Endothelial cell (in vitro differentiated cells): Measurements from ENCODE around the gene CHD6. TPM values are rescaled to one million over a fixed set of nuclear protein-coding genes. Genes with fewer than 3 reads are reported as not detected.

ENCODE experiments used
- DNase-seq: peaks from one replicate; pipeline ENCODE4 v3.0.0; 2021; ENCODE audit warnings: low spot score
- H3K27ac Mint-ChIP-seq: one replicate; pipeline ENCODE4 v1.8.0; 2021; ENCODE audit warnings: mixed read lengths, inconsistent platforms; ENCODE audit not compliant: unreplicated experiment
- H3K27me3 Mint-ChIP-seq: one replicate; pipeline ENCODE4 v1.8.0; 2021; ENCODE audit warnings: mild to moderate bottlenecking, moderate library complexity, mixed read lengths, inconsistent platforms; ENCODE audit not compliant: unreplicated experiment
- H3K36me3 Mint-ChIP-seq: one replicate; pipeline ENCODE4 v1.8.0; 2021; ENCODE audit warnings: mild to moderate bottlenecking, low read depth, mixed read lengths, inconsistent platforms; ENCODE audit not compliant: unreplicated experiment
- H3K4me1 Mint-ChIP-seq: one replicate; pipeline ENCODE4 v1.8.0; 2021; ENCODE audit warnings: mild to moderate bottlenecking, mixed read lengths, inconsistent platforms; ENCODE audit not compliant: unreplicated experiment
- H3K4me3 Mint-ChIP-seq: one replicate; pipeline ENCODE4 v1.8.0; 2021; ENCODE audit warnings: mild to moderate bottlenecking, mixed read lengths, inconsistent platforms; ENCODE audit not compliant: unreplicated experiment
- H3K9me3 Mint-ChIP-seq: one replicate; pipeline ENCODE4 v1.8.0; 2021; ENCODE audit warnings: mixed read lengths, inconsistent platforms; ENCODE audit not compliant: unreplicated experiment
- total RNA-seq: library from RNA; stranded (reverse); fragmentation: NEBNext Ultra II Directional; extraction: Animal tissue kit (Norgen Biotek cat#: 25700); gene quantifications from one replicate; pipeline ENCODE4 v1.2.1, GENCODE V29; 2021; ENCODE audit not compliant: unreplicated experiment
- TF ChIP-seq, protein P1 (sequence below): fragments of 200-600 bp; sonication (generic); IDR thresholded peaks from one replicate; pipeline ENCODE4 v1.5.0; 2021; ENCODE audit warnings: antibody characterized with exemption; ENCODE audit not compliant: unreplicated experiment

CHD6 gene
- total RNA-seq, 1 donor from 2014 or later, result 71.8 TPM

DNA sequence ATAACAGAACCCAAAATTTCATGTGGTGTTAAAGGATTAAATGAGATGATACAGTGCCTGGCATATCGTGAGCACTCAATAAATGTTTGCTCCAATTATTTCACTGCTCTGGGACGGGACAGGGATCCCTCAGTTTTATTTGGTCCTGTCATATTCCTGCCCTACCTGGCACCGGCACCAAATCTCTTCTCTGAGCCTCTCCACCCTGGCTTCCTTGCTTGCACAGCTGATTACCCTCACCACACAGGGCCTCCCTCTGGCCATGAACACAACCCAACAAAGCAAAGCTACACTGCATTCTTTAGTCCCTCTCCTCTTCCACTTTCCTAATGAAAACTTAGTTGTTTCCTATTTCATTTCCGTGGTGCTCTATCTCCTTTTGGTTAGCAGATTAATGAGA is 16.4 kb downstream of the CHD6 start:
- no peak for DNase-seq
- H3K27me3 Mint-ChIP-seq, result peaks cover 2% of the 10 kb centered on the region
- H3K27ac Mint-ChIP-seq, result no peak overlapping the region
- H3K9me3 Mint-ChIP-seq, result peaks cover 37% of the 10 kb centered on the region
- TF ChIP-seq, protein P1, sequence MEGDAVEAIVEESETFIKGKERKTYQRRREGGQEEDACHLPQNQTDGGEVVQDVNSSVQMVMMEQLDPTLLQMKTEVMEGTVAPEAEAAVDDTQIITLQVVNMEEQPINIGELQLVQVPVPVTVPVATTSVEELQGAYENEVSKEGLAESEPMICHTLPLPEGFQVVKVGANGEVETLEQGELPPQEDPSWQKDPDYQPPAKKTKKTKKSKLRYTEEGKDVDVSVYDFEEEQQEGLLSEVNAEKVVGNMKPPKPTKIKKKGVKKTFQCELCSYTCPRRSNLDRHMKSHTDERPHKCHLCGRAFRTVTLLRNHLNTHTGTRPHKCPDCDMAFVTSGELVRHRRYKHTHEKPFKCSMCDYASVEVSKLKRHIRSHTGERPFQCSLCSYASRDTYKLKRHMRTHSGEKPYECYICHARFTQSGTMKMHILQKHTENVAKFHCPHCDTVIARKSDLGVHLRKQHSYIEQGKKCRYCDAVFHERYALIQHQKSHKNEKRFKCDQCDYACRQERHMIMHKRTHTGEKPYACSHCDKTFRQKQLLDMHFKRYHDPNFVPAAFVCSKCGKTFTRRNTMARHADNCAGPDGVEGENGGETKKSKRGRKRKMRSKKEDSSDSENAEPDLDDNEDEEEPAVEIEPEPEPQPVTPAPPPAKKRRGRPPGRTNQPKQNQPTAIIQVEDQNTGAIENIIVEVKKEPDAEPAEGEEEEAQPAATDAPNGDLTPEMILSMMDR, result no peak
- H3K4me3 Mint-ChIP-seq, result no peak overlapping the region
- H3K4me1 Mint-ChIP-seq, result no peaks in the 10 kb centered on the region
- H3K36me3 Mint-ChIP-seq, result peaks cover 19% of the 10 kb centered on the region

DNA sequence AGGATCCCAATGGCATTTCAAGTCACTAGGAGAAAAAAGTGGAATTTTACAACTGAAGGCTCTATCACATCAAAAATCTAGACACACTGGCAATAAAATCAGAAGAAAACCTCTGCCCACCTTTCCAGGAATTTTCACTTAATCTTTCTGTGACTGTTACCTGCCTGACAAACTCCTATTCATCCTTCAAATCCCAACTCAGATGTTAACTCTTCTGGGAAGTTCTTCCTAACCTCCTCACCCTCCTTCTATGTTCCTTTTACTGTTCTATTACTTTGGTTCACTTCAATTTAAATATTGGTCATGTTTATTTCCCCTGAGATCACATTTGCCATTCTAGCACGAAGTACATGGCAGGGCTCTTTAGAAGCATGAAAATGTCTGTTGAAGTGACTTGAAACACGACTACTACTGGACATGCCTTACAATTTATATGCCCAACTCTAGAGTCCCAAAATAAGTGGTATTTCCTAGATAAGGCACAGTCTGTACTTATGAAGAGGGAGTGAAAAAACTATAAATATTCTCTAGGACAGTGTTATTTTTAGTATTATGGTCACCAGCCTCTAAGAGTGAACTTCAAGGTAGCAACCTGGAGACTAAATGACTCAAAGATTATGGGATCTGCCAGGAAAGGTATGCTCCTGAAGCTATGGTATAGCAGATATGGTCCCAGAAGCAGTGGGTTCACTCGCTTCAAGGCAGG is 17.1 kb downstream of the CHD6 start:
- peaks cover 2% of the 10 kb centered on the region for H3K27me3 Mint-ChIP-seq
- peaks cover 37% of the 10 kb centered on the region for H3K9me3 Mint-ChIP-seq
- H3K36me3 Mint-ChIP-seq, result peaks cover 24% of the 10 kb centered on the region
- TF ChIP-seq, protein P1, result no peak
- H3K4me1 Mint-ChIP-seq, result no peaks in the 10 kb centered on the region
- H3K27ac Mint-ChIP-seq, result no peak overlapping the region
- no peak overlapping the region for H3K4me3 Mint-ChIP-seq
- no peak for DNase-seq

DNA sequence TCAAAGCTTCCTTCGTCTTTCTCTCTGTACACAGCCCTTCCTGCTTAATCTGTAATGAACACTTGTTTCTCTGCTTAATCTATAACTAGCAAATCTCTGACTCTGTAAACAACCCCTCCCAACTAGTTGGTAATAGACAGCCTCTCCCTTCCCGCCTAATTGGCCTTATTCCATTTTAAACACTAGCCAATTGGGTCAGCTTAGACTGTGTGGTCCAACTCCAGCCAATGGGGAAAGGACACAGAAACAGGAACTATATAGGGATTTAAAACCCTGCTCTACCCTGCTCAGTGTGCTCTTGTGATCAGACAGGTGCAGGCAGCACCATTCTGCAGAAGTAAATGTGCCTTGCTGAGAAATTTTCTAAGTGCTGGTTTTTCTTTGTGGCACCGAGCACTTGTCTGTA is 18.5 kb downstream of the CHD6 start:
- H3K27me3 Mint-ChIP-seq, result peaks cover 2% of the 10 kb centered on the region
- peaks cover 33% of the 10 kb centered on the region for H3K36me3 Mint-ChIP-seq
- H3K4me1 Mint-ChIP-seq, result no peaks in the 10 kb centered on the region
- H3K4me3 Mint-ChIP-seq, result peak overlapping the region; percentile 79
- H3K9me3 Mint-ChIP-seq, result peaks cover 43% of the 10 kb centered on the region
- TF ChIP-seq, protein P1, result no peak
- no peak overlapping the region for H3K27ac Mint-ChIP-seq
- DNase-seq, result no peak

DNA sequence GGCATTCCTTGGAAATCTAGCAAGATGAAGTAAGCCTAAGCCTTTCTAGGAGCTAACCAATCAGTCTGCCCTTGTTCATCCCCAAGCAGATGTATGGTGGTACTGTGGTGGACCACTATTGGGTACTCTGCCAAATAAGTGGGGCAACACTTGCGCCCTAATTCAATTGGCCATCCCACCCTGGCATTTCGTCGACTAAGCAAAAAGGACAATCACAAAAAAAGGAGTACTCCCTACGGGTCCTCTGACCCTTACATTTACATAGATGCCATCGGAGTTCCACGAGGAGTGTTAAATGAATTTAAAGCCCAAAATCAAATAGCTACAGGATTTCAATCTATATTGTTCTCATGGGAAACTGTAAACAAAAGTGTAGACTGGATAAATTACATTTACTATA is 19.5 kb downstream of the CHD6 start:
- no peak overlapping the region for H3K4me3 Mint-ChIP-seq
- TF ChIP-seq, protein P1, result no peak
- peaks cover 41% of the 10 kb centered on the region for H3K36me3 Mint-ChIP-seq
- peaks cover 45% of the 10 kb centered on the region for H3K9me3 Mint-ChIP-seq
- H3K27ac Mint-ChIP-seq, result no peak overlapping the region
- peaks cover 2% of the 10 kb centered on the region for H3K27me3 Mint-ChIP-seq
- DNase-seq, result no peak
- H3K4me1 Mint-ChIP-seq, result no peaks in the 10 kb centered on the region

DNA sequence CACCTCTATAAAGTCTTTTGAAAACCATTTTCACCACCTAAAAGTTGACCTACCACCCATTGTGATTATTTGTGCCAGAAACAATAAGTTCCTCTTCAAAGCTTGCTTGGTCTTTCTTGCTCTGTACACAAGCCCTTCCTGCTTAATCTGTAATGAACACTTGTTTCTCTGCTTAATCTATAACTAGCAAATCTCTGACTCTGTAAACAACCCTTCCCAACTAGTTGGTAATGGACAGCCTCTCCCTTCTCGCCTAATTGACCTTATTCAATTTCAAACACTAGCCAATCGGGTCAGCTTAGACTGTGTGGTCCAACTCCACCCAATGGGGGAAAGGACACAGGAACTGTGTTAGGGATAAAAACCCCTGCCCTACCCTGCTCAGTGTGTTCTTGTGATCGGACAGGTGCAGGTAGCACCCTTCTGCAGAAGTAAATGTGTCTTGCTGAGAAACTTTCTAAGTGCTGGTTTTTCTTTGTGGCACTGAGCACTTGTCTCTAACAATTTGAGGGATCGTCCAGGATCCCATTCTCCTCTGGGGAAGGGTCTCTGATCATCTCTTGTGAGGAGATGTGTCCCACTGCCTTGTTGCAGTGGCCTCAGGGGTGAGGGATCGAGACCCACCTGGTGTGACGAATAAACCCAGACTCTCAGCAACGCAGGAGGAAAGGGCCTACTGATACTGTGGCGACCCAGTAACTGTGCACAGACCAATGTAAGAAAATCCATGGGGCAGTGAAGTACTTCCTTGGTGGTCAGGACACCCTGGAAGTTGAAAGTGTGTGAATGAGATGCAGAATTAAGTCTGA is 23.5 kb downstream of the CHD6 start:
- no peak overlapping the region for H3K27ac Mint-ChIP-seq
- TF ChIP-seq, protein P1, result no peak
- peaks cover 30% of the 10 kb centered on the region for H3K36me3 Mint-ChIP-seq

More for the DNA sequence above, 23.5 kb downstream of the CHD6 start:
- peaks cover 28% of the 10 kb centered on the region for H3K9me3 Mint-ChIP-seq
- peak overlapping the region; percentile 49 for H3K4me3 Mint-ChIP-seq
- no peaks in the 10 kb centered on the region for H3K4me1 Mint-ChIP-seq
- peaks cover 3% of the 10 kb centered on the region for H3K27me3 Mint-ChIP-seq
- DNase-seq, result no peak
